K562 (cell line): ENCODE data around the gene NTM. TPM values are rescaled to one million over a fixed set of nuclear protein-coding genes. Genes with fewer than 3 reads are reported as not detected.

Experiments used
- ATAC-seq: fragments of 200-7000 bp; cut with Tn5 transposase; 3 replicates; pipeline ENCODE4 v1.9.1; 2020; ENCODE audit warnings: moderate library complexity
- BruUV-seq: library from RNA; stranded (reverse); fragments of 400-500 nt; replicated peaks from 2 replicates; lab custom pipeline; 2021; lab: Mats Ljungman, UMichigan
- CTCF ChIA-PET: fragments of 300-600 bp; formaldehyde crosslinking; extraction: SDS; loops from one replicate; lab custom pipeline; 2021; ENCODE audit warnings: low intra/inter-chr PET ratio; lab: Yijun Ruan, JAX
- POLR2A ChIA-PET: fragments of 300-600, 350-650 bp; sonication (Branson Sonifier 250); formaldehyde crosslinking; extraction: SDS; loops from one replicate; lab custom pipeline; 2021; ENCODE audit warnings: antibody characterized with exemption, inconsistent platforms; lab: Yijun Ruan, JAX
- DNase-seq, 4 experiments: peaks; one replicate each; pipeline versions ENCODE4 v3.0.0 to v3.0.0-alpha.2; 2011 to 2018; ENCODE audit warnings: low spot score in 3 of 4, mixed read lengths in 3 of 4; ENCODE audit errors: extremely low read depth in 1 of 4
- FAIRE-seq: peaks from 2 replicates; lab custom pipeline; 2011; peaks lifted over from hg19 to GRCh38; lab: Jason Lieb, UNC
- H2AFZ ChIP-seq: 2 replicates; pipeline ENCODE4 v1.6.0; 2011; ENCODE audit warnings: low read depth, low read length, control low read depth, inconsistent platforms
- H3K27ac ChIP-seq: fragments of 200-600 bp; 3 replicates; pipeline ENCODE4 v1.8.0; 2011; ENCODE audit warnings: low read depth, mild to moderate bottlenecking, control low read depth, inconsistent platforms, low read length, moderate library complexity, mixed read lengths; ENCODE audit errors: extremely low read depth
- H3K27me3 ChIP-seq, 2 experiments: fragments of 300-600 bp in 1 of 2; 2 replicates in 1 of 2; 3 replicates in 1 of 2; pipeline versions ENCODE4 v1.6.0 to v1.8.0; 2011; ENCODE audit warnings: inconsistent platforms in 2 of 2, low read length in 2 of 2, mild to moderate bottlenecking in 1 of 2, mixed read lengths in 1 of 2, moderate library complexity in 1 of 2; ENCODE audit not compliant: control insufficient read depth in 2 of 2, insufficient read depth in 2 of 2
- H3K36me3 ChIP-seq: fragments of 300-600 bp; 3 replicates; pipeline ENCODE4 v1.8.0; 2011; ENCODE audit warnings: mild to moderate bottlenecking, low read length, inconsistent platforms; ENCODE audit not compliant: control insufficient read depth, insufficient read depth
- H3K4me1 ChIP-seq, 2 experiments: fragments of 200-600 bp in 1 of 2; replicated peaks in 1 of 2; 2 replicates in 1 of 2; 3 replicates in 1 of 2; pipeline versions ENCODE4 v1.5.1 to v1.8.0; 2011; ENCODE audit warnings: inconsistent platforms in 2 of 2, low read length in 2 of 2, mild to moderate bottlenecking in 1 of 2, mixed read lengths in 1 of 2, moderate library complexity in 1 of 2; ENCODE audit not compliant: control insufficient read depth in 2 of 2, insufficient read depth in 2 of 2
- H3K4me2 ChIP-seq: 2 replicates; pipeline ENCODE4 v1.6.1; 2011; ENCODE audit warnings: low read length, control low read depth, inconsistent platforms, mixed read lengths; ENCODE audit not compliant: insufficient read depth
- H3K4me3 ChIP-seq: fragments of 200-600 bp; sonication (generic), shearing (Covaris generic); 2 replicates; pipeline ENCODE4 v1.5.1; 2016; ENCODE audit warnings: control low read depth, inconsistent platforms
- H3K79me2 ChIP-seq: fragments of 200-600 bp; 3 replicates; pipeline ENCODE4 v1.8.0; 2011; ENCODE audit warnings: low read length, inconsistent platforms; ENCODE audit not compliant: control insufficient read depth, insufficient read depth
- H3K9ac ChIP-seq, 2 experiments: 2 replicates each; pipeline versions ENCODE4 v1.6.0 to v1.6.1; 2011; ENCODE audit warnings: low read depth in 2 of 2, low read length in 2 of 2, control low read depth in 1 of 2, inconsistent platforms in 1 of 2, mild to moderate bottlenecking in 1 of 2, mixed read lengths in 1 of 2; ENCODE audit not compliant: insufficient read depth in 1 of 2
- H3K9me1 ChIP-seq: one replicate; pipeline ENCODE4 v1.6.0; 2011; ENCODE audit warnings: inconsistent platforms, mild to moderate bottlenecking, low read length, moderate library complexity; ENCODE audit not compliant: control insufficient read depth, insufficient read depth
- H3K9me3 ChIP-seq: replicated peaks from 2 replicates; pipeline ENCODE4 v1.5.1; 2011; ENCODE audit warnings: low read depth, low read length, inconsistent platforms; ENCODE audit not compliant: control insufficient read depth, insufficient read depth
- H4K20me1 ChIP-seq: replicated peaks from 2 replicates; pipeline ENCODE4 v1.6.1; 2011; ENCODE audit warnings: low read length, inconsistent platforms, mixed read lengths; ENCODE audit not compliant: control insufficient read depth, insufficient read depth
- ZNF212 ChIP-seq: fragments of 450-650 bp; formaldehyde crosslinking; IDR thresholded peaks from 2 replicates; pipeline ENCODE4 v1.4.0; 2020; ENCODE audit warnings: mild to moderate bottlenecking
- WGBS: fragments of 100-300 bp; shearing (Covaris generic); methylation state at CpG from one replicate; pipeline ENCODE4 v1.1.6; 2016; ENCODE audit warnings: low coverage, mixed read lengths; ENCODE audit not compliant: insufficient coverage; ENCODE audit errors: missing lambda C conversion rate; 5-methylcytosine and 5-hydroxymethylcytosine counted together
- in situ Hi-C: fragments of 300-500 bp; cut with MboI; formaldehyde crosslinking; loops from 4 replicates; pipeline ENCODE4 v1.15.0; 2018; ENCODE audit warnings: inconsistent platforms, mixed read lengths
- intact Hi-C: fragments of 100-400 bp; cut with micrococcal nuclease; formaldehyde crosslinking; loops from 2 replicates; pipeline ENCODE4 v1.14.2; 2022
- polyA plus RNA-seq, 8 experiments: library from polyadenylated mRNA; depleted of rRNA in 4 of 8; stranded (reverse) in 5 of 8; unstranded in 3 of 8; fragments of >200 nt; fragmentation: Nextera tagmentation in 2 of 8; fragmentation: Illumina TruSeq in 1 of 8; extraction: Ambion mirVana in 2 of 8; extraction: Trizol in 1 of 8; gene quantifications; 2 replicates each; pipeline versions ENCODE4 v1.2.1 to v1.2.3, GENCODE V29; 2011 to 2014; ENCODE audit warnings: inconsistent platforms in 1 of 8, missing spikeins in 1 of 8
- total RNA-seq, 7 experiments: library from RNA; depleted of rRNA in 6 of 7; stranded (reverse); fragments of >200 nt in 6 of 7; fragmentation: Illumina TruSeq in 2 of 7; extraction: Trizol in 2 of 7; gene quantifications; 2 replicates each; pipeline versions ENCODE4 v1.2.1 to v1.2.3, GENCODE V29; 2011 to 2021; ENCODE audit warnings: low replicate concordance in 1 of 7
- TF ChIP-seq, protein P1 (sequence below), 3 experiments: IDR thresholded peaks in 2 of 3; conservative IDR thresholded peaks in 1 of 3; 2 replicates each; pipeline ENCODE4 v1.5.1; 2011 to 2012; ENCODE audit warnings: low read length in 3 of 3, mild to moderate bottlenecking in 3 of 3, control low read depth in 2 of 3, improper control_type of control experiment in 1 of 3, inconsistent platforms in 1 of 3, low read depth in 1 of 3, mixed read lengths in 1 of 3, moderate library complexity in 1 of 3; ENCODE audit not compliant: insufficient read depth in 2 of 3

NTM gene
- total and polyA plus RNA-seq, 9 of the 15 experiments (the other 6 are each of a cell fraction or from before 2014, with no cell fraction given): not detected

DNA sequence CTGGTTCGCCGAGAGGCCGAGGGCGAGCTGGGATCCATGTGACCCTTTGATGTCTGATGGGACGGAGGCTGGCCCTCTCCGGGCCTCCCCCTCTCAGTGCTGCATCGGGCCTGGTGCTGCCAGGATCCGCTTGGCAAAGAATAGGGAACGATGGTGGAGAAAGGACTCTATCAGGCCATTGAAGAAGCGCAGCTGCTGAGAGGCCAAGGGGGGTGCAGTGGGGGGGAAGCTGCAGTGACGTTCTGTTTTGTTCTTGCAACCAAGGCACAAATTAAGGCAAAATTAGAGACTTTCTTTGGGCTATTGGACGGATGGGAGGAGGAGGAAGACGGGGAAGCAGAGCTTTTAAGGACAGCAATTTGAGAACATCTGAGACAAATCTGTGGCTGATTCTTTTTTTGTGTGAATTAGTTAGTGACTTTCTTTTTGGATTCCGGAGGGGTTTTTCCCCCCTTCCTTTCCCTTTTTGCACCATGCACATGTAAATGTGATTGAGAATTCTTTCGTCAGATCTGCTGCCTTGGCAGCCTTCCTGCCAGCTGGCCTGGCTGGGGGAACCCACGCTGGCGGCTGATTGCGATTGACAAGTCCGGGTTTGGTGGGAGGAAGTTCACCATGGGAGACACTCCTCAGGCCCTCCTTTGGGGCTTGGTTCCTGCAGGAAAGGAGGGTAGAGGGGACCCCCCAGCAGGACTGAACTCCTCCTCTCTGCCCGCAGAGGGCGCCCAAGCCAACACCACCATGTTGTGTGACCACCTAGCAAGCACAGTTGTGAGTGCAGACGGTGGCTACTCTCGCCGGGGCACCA is 214.6 kb downstream of the NTM start:
- in situ Hi-C loops: no loop called here

More for the DNA sequence above, 214.6 kb downstream of the NTM start:
- H3K79me2 ChIP-seq: no peaks in the 10 kb centered on the region
- H2AFZ ChIP-seq: no peak overlapping the region
- intact Hi-C loops: no loop called here
- no peak overlapping the region for H3K4me3 ChIP-seq
- POLR2A ChIA-PET: no interaction called here
- no TSS peak for BruUV-seq
- CTCF ChIA-PET: no interaction called here
- no peaks in the 10 kb centered on the region for H3K36me3 ChIP-seq
- FAIRE-seq: no peak
- H3K9ac ChIP-seq: no peak overlapping the region
- no peak for TF ChIP-seq ZNF212 (CRISPR knock-in tag)
- TF ChIP-seq, protein P1, sequence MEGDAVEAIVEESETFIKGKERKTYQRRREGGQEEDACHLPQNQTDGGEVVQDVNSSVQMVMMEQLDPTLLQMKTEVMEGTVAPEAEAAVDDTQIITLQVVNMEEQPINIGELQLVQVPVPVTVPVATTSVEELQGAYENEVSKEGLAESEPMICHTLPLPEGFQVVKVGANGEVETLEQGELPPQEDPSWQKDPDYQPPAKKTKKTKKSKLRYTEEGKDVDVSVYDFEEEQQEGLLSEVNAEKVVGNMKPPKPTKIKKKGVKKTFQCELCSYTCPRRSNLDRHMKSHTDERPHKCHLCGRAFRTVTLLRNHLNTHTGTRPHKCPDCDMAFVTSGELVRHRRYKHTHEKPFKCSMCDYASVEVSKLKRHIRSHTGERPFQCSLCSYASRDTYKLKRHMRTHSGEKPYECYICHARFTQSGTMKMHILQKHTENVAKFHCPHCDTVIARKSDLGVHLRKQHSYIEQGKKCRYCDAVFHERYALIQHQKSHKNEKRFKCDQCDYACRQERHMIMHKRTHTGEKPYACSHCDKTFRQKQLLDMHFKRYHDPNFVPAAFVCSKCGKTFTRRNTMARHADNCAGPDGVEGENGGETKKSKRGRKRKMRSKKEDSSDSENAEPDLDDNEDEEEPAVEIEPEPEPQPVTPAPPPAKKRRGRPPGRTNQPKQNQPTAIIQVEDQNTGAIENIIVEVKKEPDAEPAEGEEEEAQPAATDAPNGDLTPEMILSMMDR (IDR thresholded peaks at IDR 0.05 in 2 of 3, conservative IDR thresholded peaks at IDR 0.05 in 1 of 3; ENCODE audit: insufficient read depth in 2 of 3, low read depth in 1 of 3, low read length in 3 of 3): peak; percentile 26 to 32 (median 26); a peak in 3 of 6 replicates
- H3K9me1 ChIP-seq: no peaks in the 10 kb centered on the region
- no peaks in the 10 kb centered on the region for H3K4me1 ChIP-seq
- H3K27ac ChIP-seq: no peak overlapping the region
- no peaks in the 10 kb centered on the region for H3K9me3 ChIP-seq
- H3K4me2 ChIP-seq: no peak overlapping the region
- peaks cover 2 to 4% of the 10 kb centered on the region in 2 experiments; a peak in 1 of 5 replicates for H3K27me3 ChIP-seq
- under 1% methylated on average over 23 of the region's 24 CpGs for WGBS
- H4K20me1 ChIP-seq: no peaks in the 10 kb centered on the region
- peak; percentile 82 for ATAC-seq
- peak; percentile 14 to 38 (median 28) for DNase-seq
